ENCODE data around the gene C6.

- TF ChIP-seq CTCF (IDR thresholded peaks at IDR 0.05) (no peak), EZH2 (IDR thresholded peaks at IDR 0.05; ENCODE audit: borderline replicate concordance, insufficient read depth, low read depth, low read length, poor library complexity, severe bottlenecking) (no peak)
These were observed 98.1 kb downstream of the C6 start for GRCh38 chr5:41115281-41115680.
